ENCODE results near the gene MT1X.

Gene MT1X

DNA sequence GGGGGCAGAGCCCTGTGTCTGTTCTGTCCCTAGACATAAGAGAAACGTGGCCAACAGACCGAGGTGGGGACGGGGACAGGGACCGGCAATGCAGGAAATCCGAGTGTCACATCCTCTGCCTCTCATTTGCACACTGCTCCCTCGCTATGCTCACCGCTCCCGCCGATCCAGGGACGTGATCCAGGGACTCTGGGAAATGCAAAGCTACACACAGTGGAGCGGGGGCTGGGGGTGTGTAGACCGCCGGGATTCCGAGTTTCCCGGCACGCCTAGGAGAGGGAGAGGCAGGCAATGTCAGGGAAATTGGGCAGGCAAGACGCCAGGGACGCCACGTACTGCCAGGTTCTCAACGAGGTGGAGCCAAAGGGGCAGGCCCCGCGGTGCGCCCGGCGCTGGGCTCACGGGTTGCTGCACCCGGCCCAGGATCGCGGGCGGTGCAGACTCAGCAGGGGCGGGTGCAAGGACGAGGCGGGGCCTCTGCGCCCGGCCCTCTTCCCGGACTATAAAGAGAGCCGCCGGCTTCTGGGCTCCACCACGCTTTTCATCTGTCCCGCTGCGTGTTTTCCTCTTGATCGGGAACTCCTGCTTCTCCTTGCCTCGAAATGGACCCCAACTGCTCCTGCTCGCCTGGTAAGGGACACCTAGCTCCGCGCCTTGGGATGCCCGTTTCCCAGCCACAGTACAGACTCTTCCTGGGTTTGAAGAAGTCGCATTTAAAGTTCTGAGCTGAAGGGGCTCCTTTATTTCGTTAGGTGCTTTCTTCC, at the start of gene MT1X:
Gene MT1X (plus strand): TSS at position 532 of the 764 bp plus-strand sequence. CDS start 71 bp downstream, at position 603.
- peak within 1 kb of the TSS; percentile 64 for H3K4me3 ChIP-seq (ENCODE audit: low read depth, low read length)
- TF ChIP-seq, protein P1, sequence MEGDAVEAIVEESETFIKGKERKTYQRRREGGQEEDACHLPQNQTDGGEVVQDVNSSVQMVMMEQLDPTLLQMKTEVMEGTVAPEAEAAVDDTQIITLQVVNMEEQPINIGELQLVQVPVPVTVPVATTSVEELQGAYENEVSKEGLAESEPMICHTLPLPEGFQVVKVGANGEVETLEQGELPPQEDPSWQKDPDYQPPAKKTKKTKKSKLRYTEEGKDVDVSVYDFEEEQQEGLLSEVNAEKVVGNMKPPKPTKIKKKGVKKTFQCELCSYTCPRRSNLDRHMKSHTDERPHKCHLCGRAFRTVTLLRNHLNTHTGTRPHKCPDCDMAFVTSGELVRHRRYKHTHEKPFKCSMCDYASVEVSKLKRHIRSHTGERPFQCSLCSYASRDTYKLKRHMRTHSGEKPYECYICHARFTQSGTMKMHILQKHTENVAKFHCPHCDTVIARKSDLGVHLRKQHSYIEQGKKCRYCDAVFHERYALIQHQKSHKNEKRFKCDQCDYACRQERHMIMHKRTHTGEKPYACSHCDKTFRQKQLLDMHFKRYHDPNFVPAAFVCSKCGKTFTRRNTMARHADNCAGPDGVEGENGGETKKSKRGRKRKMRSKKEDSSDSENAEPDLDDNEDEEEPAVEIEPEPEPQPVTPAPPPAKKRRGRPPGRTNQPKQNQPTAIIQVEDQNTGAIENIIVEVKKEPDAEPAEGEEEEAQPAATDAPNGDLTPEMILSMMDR (IDR thresholded peaks at IDR 0.05; ENCODE audit: low read depth, low read length) = no peak

DNA sequence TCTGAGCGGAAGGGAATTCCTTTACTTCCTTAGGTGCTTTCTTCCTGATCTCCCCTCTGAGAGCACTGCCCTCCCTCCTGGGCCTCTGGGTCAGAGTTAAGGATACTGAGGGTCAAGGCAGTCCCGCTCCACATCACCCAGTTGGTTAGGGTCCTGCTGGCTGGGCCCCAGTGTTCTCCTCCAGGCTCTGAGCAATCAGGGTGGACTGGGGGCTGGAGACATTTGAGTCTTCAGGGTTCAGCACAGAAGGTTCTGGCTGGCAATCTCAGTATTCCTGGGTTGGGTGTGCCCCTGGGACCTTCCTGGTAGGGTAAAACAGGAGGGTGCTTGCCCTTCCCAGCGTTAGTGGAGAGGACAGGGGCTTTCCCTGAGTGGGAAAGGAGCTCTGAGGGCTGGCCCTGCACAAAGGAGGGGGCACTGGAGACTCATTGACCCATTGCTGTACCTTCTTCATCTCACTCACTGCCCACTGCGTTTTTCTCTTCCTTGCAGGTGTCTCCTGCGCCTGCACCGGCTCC, 49.4 kb upstream of the MT1X start:
- H3K4me3 ChIP-seq (ENCODE audit: low read depth, low read length) = no peak overlapping the region
- TF ChIP-seq, protein P1 (IDR thresholded peaks at IDR 0.05; ENCODE audit: low read depth, low read length) = no peak

DNA sequence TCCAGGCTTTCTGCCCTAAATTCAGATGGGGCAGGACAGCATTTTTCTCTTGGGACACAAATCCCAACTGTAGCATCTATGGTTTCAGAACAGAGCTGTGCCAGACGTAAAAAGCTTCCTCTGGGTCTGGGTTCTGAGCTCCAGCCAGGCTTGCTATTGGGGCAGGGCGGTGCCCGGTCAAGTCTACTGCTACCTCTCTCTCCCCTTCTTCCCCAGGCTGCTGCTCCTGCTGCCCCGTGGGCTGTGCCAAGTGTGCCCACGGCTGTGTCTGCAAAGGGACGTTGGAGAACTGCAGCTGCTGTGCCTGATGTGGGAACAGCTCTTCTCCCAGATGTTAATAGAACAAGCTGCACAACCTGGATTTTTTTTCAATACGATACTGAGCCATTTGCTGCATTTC, 48.7 kb upstream of the MT1X start:
- H3K4me3 ChIP-seq (ENCODE audit: low read depth, low read length) = no peak overlapping the region
- TF ChIP-seq, protein P1 (IDR thresholded peaks at IDR 0.05; ENCODE audit: low read depth, low read length) = no peak

DNA sequence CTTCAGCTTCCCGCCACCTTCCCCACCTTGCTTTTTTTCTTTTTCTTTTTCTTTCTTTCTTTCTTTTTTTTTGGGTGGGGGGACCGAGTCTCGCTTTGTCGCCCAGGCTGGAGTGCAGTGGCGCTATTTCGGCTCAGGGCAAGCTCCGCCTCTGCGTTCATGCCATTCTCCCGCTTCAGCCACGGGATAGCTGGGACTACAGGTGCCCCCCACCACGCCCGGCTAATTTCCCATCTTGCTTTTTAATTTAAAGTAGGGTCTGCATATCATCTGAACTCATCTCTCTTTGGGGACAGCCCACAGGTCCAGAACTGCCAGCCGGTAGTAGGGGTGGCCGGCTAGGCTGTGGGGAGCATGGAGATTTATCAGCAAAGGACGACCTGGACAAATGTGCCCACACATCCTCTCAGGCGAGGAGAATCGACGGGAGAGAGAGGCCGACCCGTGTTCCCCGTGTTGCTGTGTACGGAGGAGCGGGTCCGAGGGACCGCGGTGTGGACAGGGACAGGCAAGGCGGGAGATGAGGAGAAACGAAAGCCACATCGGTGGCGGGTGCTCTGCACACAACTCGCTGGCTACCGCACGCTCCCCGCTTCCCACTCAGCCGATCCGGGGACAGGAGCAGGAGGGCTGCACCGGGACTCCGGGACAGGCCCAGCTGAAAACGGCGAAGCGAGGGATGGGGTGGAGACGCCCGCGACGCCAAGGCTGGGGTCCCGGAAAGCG, 47.4 kb upstream of the MT1X start:
- H3K4me3 ChIP-seq (ENCODE audit: low read depth, low read length) = no peak overlapping the region
- TF ChIP-seq, protein P1 (IDR thresholded peaks at IDR 0.05; ENCODE audit: low read depth, low read length) = no peak

DNA sequence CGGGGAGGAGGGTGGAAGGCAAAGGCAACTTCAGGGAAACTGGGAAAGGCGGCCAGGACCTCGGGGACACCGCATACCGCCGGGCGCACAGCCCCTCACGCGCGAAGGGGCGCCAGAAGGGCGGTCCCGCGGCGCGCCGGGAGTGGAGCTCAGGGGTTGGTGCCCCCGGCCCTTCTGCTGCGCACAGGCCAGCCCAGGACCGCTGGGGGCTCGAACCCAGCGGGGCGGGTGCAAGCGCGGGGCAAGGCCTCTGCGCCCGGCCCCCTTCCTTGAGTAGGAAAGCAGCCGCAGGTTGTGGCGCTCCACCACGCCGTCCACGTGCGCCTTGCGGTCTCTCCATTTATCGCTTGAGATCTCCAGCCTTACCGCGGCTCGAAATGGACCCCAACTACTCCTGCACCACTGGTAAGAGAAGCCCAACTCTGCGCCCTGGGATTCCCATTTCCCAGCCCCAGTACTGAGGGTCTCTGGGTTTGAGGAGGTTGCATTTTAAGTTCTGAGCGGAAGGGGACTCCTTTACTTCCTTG, 46.8 kb upstream of the MT1X start:
- H3K4me3 ChIP-seq (ENCODE audit: low read depth, low read length) = no peak overlapping the region

DNA sequence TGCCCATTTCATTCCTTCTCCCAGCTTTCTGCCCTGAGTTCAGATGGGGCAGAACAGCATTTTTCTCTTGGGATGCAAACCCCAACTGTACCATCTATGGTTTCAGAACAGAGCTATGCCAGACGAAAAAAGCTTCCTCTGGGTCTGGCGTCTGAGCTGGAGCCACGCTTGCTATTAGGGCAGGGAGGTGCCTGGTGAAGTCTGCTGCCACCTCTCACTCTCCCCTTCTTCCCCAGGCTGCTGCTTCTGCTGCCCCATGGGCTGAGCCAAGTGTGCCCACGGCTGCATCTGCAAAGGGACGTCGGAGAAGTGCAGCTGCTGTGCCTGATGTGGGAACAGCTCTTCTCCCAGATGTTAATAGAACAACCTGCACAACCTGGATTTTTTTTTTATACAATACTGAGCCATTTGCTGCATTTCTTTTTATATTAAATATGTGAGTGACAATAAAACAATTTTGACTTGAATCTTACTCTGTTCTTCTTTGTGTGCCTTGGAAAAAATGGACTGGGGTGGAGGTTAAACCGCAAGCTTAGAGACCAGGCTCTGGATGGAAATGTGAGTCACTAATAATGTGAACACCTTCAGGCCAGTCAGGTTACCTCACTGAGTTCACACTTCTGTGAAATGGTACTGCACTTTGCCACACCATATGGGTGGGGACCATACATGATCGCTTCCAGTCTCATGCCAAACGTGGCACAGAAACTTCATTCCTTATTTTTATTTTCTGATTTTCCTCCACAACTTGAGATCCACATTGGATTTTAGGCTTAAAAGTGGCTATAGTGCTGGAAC, 45.5 kb upstream of the MT1X start:
- TF ChIP-seq, protein P1 (IDR thresholded peaks at IDR 0.05; ENCODE audit: low read depth, low read length) = no peak
- no peak overlapping the region for H3K4me3 ChIP-seq (ENCODE audit: low read depth, low read length)

More for the DNA sequence above, 46.8 kb upstream of the MT1X start:
- TF ChIP-seq, protein P1 (IDR thresholded peaks at IDR 0.05; ENCODE audit: low read depth, low read length) = no peak

Measured in WI38 (cell line).